GM19099 (cell line): Measurements from ENCODE around the gene DCC.

ENCODE experiments used
- POLR2A ChIP-seq: IDR thresholded peaks from 3 replicates; pipeline ENCODE4 v1.6.1; 2011; ENCODE audit warnings: low read depth; ENCODE audit not compliant: insufficient read length; ENCODE audit errors: extremely low read depth

Gene DCC

DNA sequence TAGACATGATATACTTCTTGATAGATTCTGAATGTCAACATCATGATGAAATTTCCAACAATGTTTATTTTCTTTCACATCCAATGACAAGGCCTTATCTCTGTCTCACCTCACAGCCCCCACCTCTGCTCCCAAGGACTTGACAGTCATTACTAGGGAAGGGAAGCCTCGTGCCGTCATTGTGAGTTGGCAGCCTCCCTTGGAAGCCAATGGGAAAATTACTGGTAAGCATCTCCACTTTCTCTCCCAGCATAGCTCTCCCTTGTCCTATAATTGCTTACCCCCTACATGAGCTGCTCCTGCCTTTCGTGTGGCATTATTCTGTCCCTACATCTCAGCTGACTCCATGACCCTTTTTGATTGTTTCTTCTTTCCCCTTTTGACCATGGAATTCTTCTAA is 1062.7 kb downstream of the DCC start:
- no peak for TF ChIP-seq POLR2A

DNA sequence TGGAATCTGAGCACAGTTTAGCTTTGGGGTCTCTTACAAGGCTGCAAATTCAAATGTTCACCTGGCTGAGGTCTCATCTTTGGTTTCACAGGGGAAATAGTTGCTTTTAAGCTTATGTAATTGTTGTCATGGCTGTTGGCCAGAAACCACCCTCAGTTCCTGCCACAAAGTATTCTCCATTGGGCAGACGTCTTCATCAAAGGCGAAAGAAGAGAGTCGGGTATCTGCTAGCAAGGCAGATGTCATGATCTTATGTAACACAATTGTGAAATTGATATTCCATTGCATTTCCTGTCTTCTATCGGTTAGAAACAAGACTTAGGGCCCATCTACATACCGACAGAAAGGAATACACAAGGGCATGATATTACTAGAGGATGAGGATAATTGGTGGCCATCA is 1068.3 kb downstream of the DCC start:
- TF ChIP-seq POLR2A: no peak

DNA sequence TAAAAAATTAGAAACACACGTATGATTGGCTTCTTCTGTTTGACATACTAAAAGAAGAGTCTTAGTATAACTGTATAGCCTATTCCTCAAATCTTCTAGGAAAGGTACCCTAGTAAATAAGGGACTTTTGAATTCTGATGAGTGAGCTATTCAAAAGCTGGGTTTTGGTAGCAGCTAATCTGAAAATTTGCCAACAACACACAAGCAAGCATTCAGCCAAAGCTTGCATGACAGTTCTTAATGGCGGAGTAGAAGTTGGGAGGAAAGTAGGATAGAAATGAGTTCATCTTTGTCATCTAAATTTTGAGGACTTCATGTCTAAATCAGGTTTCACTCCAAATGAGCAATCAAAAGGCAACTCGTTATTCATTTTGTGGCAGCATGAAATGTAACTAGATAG is 1071.5 kb downstream of the DCC start:
- TF ChIP-seq POLR2A: no peak

GRCh38 chr18:53417003-53417402 is 1077.0 kb downstream of the DCC start:
- no peak for TF ChIP-seq POLR2A

DNA sequence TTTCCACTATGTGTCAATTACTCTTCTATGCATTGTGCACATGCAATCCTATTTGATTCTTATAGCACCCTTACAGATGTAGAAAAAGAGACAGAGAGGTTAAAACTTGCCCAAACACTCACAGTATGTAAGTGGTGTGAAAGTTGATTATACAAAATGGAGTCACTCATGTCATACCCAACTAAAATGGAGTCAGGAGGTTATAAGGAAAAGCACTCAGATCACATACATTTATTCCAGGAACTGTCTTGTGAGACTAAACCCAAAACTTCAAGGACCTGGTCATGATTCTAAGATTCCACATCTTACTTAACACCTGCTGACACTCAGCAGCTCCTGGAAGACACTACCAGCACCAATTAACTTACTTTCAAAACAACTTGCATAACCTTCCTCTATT is 1081.9 kb downstream of the DCC start:
- no peak for TF ChIP-seq POLR2A

DNA sequence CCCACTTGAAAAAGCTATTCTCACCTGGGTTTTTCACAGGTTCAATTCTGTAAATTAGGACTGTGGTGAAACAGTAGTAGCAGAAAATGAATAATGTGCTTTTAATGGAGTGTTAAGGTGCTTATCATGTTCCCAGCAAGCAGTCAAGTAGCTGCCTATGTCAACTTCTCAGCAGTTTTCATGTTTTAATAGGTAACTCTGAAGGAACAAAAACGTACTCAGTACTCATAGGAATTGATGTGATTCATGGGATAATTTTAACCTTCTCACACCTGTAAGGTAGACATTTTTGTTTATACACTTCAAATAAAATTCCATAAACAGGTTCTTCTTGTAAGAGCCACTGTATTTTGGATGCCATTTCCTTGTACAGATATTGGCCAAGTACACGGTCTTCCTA is 1082.9 kb downstream of the DCC start:
- TF ChIP-seq POLR2A: no peak

DNA sequence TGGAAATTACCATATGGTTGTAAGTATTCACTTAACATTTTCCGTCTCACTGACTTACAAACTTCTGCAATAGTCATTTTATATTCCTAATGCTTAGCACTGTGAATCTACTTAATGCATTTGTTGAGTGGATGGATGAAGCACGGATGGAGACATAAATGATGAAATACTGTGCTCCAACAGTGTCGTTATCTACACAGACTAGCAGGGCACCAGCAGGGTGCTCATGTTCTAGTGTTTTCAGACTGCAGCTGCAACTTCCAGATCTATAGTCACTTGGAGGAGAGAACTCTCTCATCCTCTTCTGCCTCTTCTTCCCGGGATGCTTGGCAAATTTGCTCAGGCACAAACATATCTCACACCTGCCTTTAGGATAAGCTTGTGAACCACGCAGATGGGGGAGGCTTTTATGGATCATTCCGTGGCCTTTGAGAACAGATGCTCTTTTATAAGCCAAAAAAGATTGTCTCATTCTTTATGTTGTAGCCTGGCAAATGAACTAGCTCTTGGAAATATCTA is 1086.7 kb downstream of the DCC start:
- TF ChIP-seq POLR2A: no peak

- TF ChIP-seq POLR2A: no peak
Observed at GRCh38 chr18:53441761-53442414, 1101.9 kb downstream of the DCC start.

DNA sequence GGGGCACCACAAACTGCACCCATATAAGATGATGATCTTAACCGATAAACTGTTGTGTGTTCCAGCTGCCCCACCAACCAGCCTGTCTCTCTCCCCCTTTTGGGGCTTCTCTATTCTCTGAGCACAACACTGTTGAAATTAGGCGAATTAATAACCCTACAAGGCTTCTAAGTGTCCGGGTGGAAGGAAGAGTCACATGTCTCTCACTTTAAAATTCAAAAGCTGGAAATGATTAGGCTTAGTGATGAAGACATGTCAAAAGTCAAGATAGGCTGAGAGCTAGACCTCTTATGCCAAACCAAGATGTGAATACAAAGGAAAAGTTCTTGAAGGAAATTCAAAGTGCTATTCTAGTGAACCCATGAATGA is 1102.4 kb downstream of the DCC start:
- no peak for TF ChIP-seq POLR2A

DNA sequence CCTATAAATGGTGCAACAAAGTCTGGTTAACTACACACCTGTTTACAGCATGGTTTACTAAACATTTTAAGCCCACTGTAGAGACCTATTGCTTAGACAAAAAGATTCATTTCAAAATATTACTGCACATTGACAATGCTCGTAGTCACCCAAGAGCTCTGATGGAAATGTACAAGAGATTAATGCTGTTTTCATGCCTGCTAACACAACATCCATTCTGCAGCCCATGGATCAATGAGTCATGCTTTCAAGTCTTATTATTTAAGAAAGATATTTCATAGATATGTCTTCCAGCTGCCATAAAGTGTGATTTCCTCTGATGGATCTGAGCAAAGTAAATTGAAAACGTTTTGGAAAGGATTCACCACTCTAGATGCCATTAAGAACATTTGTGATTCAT is 1103.3 kb downstream of the DCC start:
- no peak for TF ChIP-seq POLR2A

DNA sequence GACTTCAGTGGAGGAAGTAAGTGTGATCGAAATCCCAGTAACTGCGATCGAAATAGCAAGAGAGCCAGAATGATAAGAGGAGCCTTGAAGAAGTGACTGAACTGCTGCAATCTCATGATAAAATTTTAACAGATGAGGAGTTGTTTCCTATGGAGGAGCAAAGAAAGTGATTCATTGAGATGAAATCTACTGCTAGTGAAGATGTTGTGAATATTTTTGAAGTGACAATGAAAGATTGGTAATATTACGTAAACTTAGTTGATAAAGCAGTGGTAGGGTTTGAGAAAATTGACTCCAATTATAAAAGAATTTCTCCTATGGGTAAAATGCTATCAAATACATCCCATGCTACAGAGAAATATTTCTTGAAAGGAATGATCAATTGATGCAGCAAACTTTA is 1103.8 kb downstream of the DCC start:
- TF ChIP-seq POLR2A: no peak

DNA sequence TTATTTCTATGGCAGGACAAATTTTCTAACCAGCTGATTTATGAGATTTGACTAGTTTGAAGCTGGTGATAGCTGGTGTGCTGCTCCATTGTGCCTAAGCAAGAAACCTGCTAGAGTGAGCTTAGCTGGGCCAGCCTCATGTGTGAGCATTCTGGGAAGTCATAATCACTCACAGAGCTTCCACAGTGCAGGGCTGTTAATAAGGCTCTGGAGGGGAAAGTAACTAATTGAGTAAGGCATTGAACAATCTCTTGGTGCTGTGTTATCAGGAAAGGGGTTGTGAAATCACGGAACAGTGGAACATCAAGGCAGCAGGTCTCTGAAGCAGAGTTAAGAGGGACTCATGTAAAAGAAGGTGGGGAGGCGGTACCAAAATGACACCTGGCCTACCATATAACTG is 1111.9 kb downstream of the DCC start:
- no peak for TF ChIP-seq POLR2A

DNA sequence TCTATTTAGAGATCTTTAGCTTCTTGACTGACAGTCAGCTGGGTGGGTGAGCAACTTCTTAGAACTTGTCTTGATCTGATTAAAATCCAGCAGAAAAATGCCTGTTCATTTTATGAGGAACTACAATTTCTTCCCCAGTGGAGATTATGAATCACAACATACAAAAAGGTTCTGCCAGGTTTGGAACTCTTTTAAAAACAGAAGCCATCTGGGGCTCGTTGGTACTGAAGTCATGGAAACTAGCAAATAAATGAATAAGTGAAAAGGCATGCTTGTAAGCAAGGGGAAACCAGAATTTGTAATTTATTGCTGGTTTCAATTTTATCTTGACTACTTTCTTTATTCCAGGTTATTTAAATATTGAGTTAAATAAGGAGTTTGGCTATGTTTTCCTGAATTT is 1117.1 kb downstream of the DCC start:
- no peak for TF ChIP-seq POLR2A

DNA sequence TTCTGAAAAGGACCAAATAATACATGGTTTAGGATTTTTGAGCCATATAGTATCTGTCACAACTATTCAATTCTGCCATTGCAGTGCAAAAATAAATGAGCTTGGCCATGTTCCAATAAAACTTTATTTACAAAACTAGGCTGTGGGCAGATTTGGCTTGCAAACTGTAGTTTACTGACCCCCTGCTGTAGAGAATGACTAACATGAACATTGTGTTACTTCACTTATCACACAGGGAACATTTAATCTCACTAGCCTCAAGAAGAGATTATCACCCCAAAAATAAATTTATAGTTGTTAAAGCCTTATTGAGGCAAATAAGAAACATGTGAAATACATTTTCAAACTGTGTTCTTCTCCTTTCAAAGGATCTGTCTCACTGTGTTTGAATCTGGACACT is 1118.3 kb downstream of the DCC start:
- TF ChIP-seq POLR2A: no peak

GRCh38 chr18:53458944-53459580 is 1119.1 kb downstream of the DCC start:
- no peak for TF ChIP-seq POLR2A

DNA sequence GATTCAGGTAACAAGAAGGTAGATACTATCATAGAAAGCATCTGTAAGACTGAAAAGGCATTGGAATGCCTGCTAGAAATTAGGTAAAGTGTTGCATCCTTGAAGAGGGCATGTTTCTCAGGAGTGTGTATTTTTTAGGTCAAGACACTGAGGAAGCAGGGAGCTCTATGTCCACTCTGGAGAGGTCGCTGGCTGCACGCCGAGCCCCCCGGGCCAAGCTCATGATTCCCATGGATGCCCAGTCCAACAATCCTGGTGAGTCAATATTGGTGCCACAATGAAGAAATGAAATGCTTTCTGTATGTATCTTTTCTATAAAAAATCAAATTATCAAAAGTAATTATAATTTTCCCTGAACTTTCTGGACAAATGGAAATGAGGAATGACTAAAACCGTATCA is 1127.8 kb downstream of the DCC start:
- TF ChIP-seq POLR2A: no peak

GRCh38 chr18:53472546-53472945 is 1132.5 kb downstream of the DCC start:
- TF ChIP-seq POLR2A: no peak
